WTC11 (cell line): ENCODE measurements around the gene PLCD4. TPM values are rescaled to one million over a fixed set of nuclear protein-coding genes. Genes with fewer than 3 reads are reported as not detected.

Experiments
- ATAC-seq: fragments of 200-7000 bp; cut with Tn5 transposase; 2 replicates; pipeline ENCODE4 v1.10.0; 2021; ENCODE audit warnings: mild to moderate bottlenecking, moderate library complexity
- CTCF ChIA-PET: fragments of 300-600 bp; sonication (Branson Sonifier 250); formaldehyde crosslinking; loops from one replicate; lab custom pipeline; 2021; ENCODE audit warnings: antibody characterized with exemption; lab: Charles Lee
- POLR2A ChIA-PET: fragments of 350-600 bp; sonication (Branson Sonifier 250); formaldehyde crosslinking; loops from one replicate; lab custom pipeline; 2021; ENCODE audit warnings: antibody characterized with exemption; lab: Charles Lee
- DNase-seq: peaks from one replicate; pipeline ENCODE4 v3.0.0; 2021; ENCODE audit warnings: low spot score
- H3K27ac Mint-ChIP-seq: 2 replicates; pipeline ENCODE4 v1.8.0; 2021; ENCODE audit warnings: mixed read lengths
- H3K27me3 Mint-ChIP-seq: 2 replicates; pipeline ENCODE4 v1.8.0; 2021; ENCODE audit warnings: low read depth, mild to moderate bottlenecking, moderate library complexity, mixed read lengths
- H3K36me3 Mint-ChIP-seq: 2 replicates; pipeline ENCODE4 v1.8.0; 2021; ENCODE audit warnings: mixed read lengths
- H3K4me1 Mint-ChIP-seq: 2 replicates; pipeline ENCODE4 v1.8.0; 2022; ENCODE audit warnings: mixed read lengths
- H3K4me3 Mint-ChIP-seq: 2 replicates; pipeline ENCODE4 v1.8.0; 2021; ENCODE audit warnings: mild to moderate bottlenecking, moderate library complexity, mixed read lengths
- H3K9me3 Mint-ChIP-seq: 2 replicates; pipeline ENCODE4 v1.8.0; 2021; ENCODE audit warnings: mixed read lengths
- CBFB ChIP-seq: sonication (generic); formaldehyde crosslinking; IDR thresholded peaks from 2 replicates; pipeline ENCODE4 v1.8.1; 2022; ENCODE audit warnings: mild to moderate bottlenecking, low read depth, missing genetic modification reagents
- CREM ChIP-seq: sonication (generic); formaldehyde crosslinking; IDR thresholded peaks from 2 replicates; pipeline ENCODE4 v1.8.1; 2022; ENCODE audit warnings: mild to moderate bottlenecking, missing genetic modification reagents, moderate library complexity
- EMX1 ChIP-seq: fragments of 250-450 bp; sonication (Bioruptor Pico); IDR thresholded peaks from 2 replicates; pipeline ENCODE4 v1.8.0; 2021; ENCODE audit warnings: mild to moderate bottlenecking
- FOXP1 ChIP-seq: sonication (generic); formaldehyde crosslinking; IDR thresholded peaks from 2 replicates; pipeline ENCODE4 v1.8.0; 2022; ENCODE audit warnings: missing genetic modification reagents, mild to moderate bottlenecking, moderate library complexity, borderline replicate concordance
- GABPB1 ChIP-seq: sonication (generic); formaldehyde crosslinking; IDR thresholded peaks from 2 replicates; pipeline ENCODE4 v1.8.1; 2023; ENCODE audit warnings: mild to moderate bottlenecking, missing genetic modification reagents
- GTF2I ChIP-seq: fragments of 250-450 bp; sonication (Bioruptor Pico); conservative IDR thresholded peaks from 2 replicates; pipeline ENCODE4 v1.4.0; 2021; ENCODE audit warnings: mild to moderate bottlenecking
- JUN ChIP-seq: sonication (generic); formaldehyde crosslinking; IDR thresholded peaks from 2 replicates; pipeline ENCODE4 v1.8.0; 2023; ENCODE audit warnings: mild to moderate bottlenecking, missing genetic modification reagents
- MYBL2 ChIP-seq: sonication (generic); formaldehyde crosslinking; IDR thresholded peaks from 2 replicates; pipeline ENCODE4 v1.8.1; 2023; ENCODE audit warnings: mild to moderate bottlenecking, moderate library complexity, missing genetic modification reagents
- NFATC4 ChIP-seq: fragments of 250-450 bp; sonication (Bioruptor Pico); IDR thresholded peaks from 2 replicates; pipeline ENCODE4 v1.9.0; 2021; ENCODE audit warnings: mild to moderate bottlenecking
- PREB ChIP-seq: sonication (generic); formaldehyde crosslinking; IDR thresholded peaks from 2 replicates; pipeline ENCODE4 v1.8.1; 2022; ENCODE audit warnings: mild to moderate bottlenecking, missing genetic modification reagents, moderate library complexity, borderline replicate concordance
- SMAD3 ChIP-seq: sonication (generic); formaldehyde crosslinking; IDR thresholded peaks from 2 replicates; pipeline ENCODE4 v1.8.0; 2022; ENCODE audit warnings: missing genetic modification reagents, mild to moderate bottlenecking, borderline replicate concordance
- SOX15 ChIP-seq: fragments of 250-450 bp; sonication (Bioruptor Pico); IDR thresholded peaks from 2 replicates; pipeline ENCODE4 v1.9.0; 2021; ENCODE audit warnings: mild to moderate bottlenecking
- ZNF263 ChIP-seq: sonication (generic); formaldehyde crosslinking; IDR thresholded peaks from 2 replicates; pipeline ENCODE4 v1.8.1; 2022; ENCODE audit warnings: low read depth, mild to moderate bottlenecking, moderate library complexity, missing genetic modification reagents
- ZNF396 ChIP-seq: fragments of 250-450 bp; sonication (Bioruptor Pico); IDR thresholded peaks from 2 replicates; pipeline ENCODE4 v1.8.0; 2021; ENCODE audit warnings: mild to moderate bottlenecking, moderate library complexity, borderline replicate concordance
- ZNF423 ChIP-seq: fragments of 250-450 bp; sonication (Bioruptor Pico); IDR thresholded peaks from 2 replicates; pipeline ENCODE4 v2.1.2; 2022; ENCODE audit warnings: mild to moderate bottlenecking, moderate library complexity
- ZNF425 ChIP-seq: fragments of 250-450 bp; sonication (Bioruptor Pico); conservative IDR thresholded peaks from 2 replicates; pipeline ENCODE4 v1.9.0; 2021; ENCODE audit warnings: mild to moderate bottlenecking
- ZNF512 ChIP-seq: sonication (generic); formaldehyde crosslinking; IDR thresholded peaks from 2 replicates; pipeline ENCODE4 v1.8.1; 2022; ENCODE audit warnings: missing genetic modification reagents, borderline replicate concordance
- total RNA-seq: library from RNA; stranded (reverse); gene quantifications from 3 replicates; pipeline ENCODE4 v1.2.3, GENCODE V29; 2021
- TF ChIP-seq, protein P1 (sequence below): sonication (generic); formaldehyde crosslinking; IDR thresholded peaks from 2 replicates; pipeline ENCODE4 v1.8.0; 2022; ENCODE audit warnings: mild to moderate bottlenecking, missing genetic modification reagents
- TF ChIP-seq, protein P2 (sequence below): fragments of 250-450 bp; sonication (Bioruptor Pico); IDR thresholded peaks from 2 replicates; pipeline ENCODE4 v2.1.2; 2022; ENCODE audit warnings: mild to moderate bottlenecking, moderate library complexity

The PLCD4 gene
- total RNA-seq, 1 experiment from 2014 or later, result 0.28 TPM

GRCh38 chr2:218680061-218680460 lies 72.4 kb downstream of the PLCD4 start:
- H3K4me3 Mint-ChIP-seq, result no peak overlapping the region
- TF ChIP-seq ZNF425 (CRISPR knock-in tag), result no peak
- no peak for TF ChIP-seq SMAD3
- TF ChIP-seq EMX1 (CRISPR knock-in tag), result no peak
- TF ChIP-seq ZNF512, result no peak
- TF ChIP-seq ZNF423 (CRISPR knock-in tag), result no peak
- TF ChIP-seq GABPB1, result no peak
- TF ChIP-seq PREB (CRISPR knock-in tag), result no peak
- TF ChIP-seq SOX15 (CRISPR knock-in tag), result no peak
- TF ChIP-seq, protein P1, sequence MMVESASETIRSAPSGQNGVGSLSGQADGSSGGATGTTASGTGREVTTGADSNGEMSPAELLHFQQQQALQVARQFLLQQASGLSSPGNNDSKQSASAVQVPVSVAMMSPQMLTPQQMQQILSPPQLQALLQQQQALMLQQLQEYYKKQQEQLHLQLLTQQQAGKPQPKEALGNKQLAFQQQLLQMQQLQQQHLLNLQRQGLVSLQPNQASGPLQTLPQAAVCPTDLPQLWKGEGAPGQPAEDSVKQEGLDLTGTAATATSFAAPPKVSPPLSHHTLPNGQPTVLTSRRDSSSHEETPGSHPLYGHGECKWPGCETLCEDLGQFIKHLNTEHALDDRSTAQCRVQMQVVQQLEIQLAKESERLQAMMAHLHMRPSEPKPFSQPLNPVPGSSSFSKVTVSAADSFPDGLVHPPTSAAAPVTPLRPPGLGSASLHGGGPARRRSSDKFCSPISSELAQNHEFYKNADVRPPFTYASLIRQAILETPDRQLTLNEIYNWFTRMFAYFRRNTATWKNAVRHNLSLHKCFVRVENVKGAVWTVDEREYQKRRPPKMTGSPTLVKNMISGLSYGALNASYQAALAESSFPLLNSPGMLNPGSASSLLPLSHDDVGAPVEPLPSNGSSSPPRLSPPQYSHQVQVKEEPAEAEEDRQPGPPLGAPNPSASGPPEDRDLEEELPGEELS (CRISPR knock-in tag), result no peak
- TF ChIP-seq NFATC4, result no peak
- no peak for TF ChIP-seq ZNF396 (CRISPR knock-in tag)
- no peak for TF ChIP-seq CBFB (CRISPR knock-in tag)
- no peak for TF ChIP-seq CREM
- no peak for TF ChIP-seq ZNF263
- TF ChIP-seq MYBL2 (CRISPR knock-in tag), result no peak
- TF ChIP-seq FOXP1 (CRISPR knock-in tag), result no peak
- TF ChIP-seq GTF2I (CRISPR knock-in tag), result no peak
- TF ChIP-seq, protein P2, sequence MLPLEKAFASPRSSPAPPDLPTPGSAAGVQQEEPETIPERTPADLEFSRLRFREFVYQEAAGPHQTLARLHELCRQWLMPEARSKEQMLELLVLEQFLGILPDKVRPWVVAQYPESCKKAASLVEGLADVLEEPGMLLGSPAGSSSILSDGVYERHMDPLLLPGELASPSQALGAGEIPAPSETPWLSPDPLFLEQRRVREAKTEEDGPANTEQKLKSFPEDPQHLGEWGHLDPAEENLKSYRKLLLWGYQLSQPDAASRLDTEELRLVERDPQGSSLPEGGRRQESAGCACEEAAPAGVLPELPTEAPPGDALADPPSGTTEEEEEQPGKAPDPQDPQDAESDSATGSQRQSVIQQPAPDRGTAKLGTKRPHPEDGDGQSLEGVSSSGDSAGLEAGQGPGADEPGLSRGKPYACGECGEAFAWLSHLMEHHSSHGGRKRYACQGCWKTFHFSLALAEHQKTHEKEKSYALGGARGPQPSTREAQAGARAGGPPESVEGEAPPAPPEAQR (CRISPR knock-in tag), result no peak
- no peak for TF ChIP-seq JUN (CRISPR knock-in tag)
- TF ChIP-seq, all 79 proteins: peak for 0
- H3K36me3 Mint-ChIP-seq, result peaks cover 13% of the 10 kb centered on the region
- ChIA-PET CTCF (no interaction called here), POLR2A (no interaction called here)
- H3K4me1 Mint-ChIP-seq, result no peaks in the 10 kb centered on the region
- no peak overlapping the region for H3K27ac Mint-ChIP-seq
- no peaks in the 10 kb centered on the region for H3K27me3 Mint-ChIP-seq
- ATAC-seq (no peak), DNase-seq (no peak)
- no peaks in the 10 kb centered on the region for H3K9me3 Mint-ChIP-seq

Other genes with a start within 250 kb of the PLCD4 start
- gene SLC11A1, start 225.6 kb upstream of the PLCD4 start, total RNA-seq, result 0.25 to 0.55 TPM (median 0.31 TPM) in 3 replicates
- gene CTDSP1, start 208.0 kb upstream of the PLCD4 start, total RNA-seq, result 25.4 to 27.9 TPM (median 27.4 TPM) in 3 replicates
- 2.9 to 3.8 TPM (median 3.0 TPM) in 3 replicates for gene VIL1, start 188.8 kb upstream of the PLCD4 start, total RNA-seq
- gene USP37, start 39.5 kb upstream of the PLCD4 start, total RNA-seq, result 18.6 to 21.6 TPM (median 20.2 TPM) in 3 replicates
- 61.9 to 67.0 TPM (median 62.6 TPM) in 3 replicates for gene CNOT9, start 39.1 kb upstream of the PLCD4 start, total RNA-seq
- 25.1 to 33.5 TPM (median 28.7 TPM) in 3 replicates for gene ZNF142, start 51.7 kb downstream of the PLCD4 start, total RNA-seq
- gene BCS1L, start 51.8 kb downstream of the PLCD4 start, total RNA-seq, result 31.4 to 35.4 TPM (median 32.7 TPM) in 3 replicates
- gene RNF25, start 64.1 kb downstream of the PLCD4 start, total RNA-seq, result 20.3 to 25.1 TPM (median 23.9 TPM) in 3 replicates
- 41.0 to 47.7 TPM (median 42.7 TPM) in 3 replicates for gene STK36, start 64.2 kb downstream of the PLCD4 start, total RNA-seq
- 73.7 to 87.4 TPM (median 77.1 TPM) in 3 replicates for gene TTLL4, start 102.9 kb downstream of the PLCD4 start, total RNA-seq
- 5.6 to 9.3 TPM (median 8.1 TPM) in 3 replicates for gene CYP27A1, start 174.2 kb downstream of the PLCD4 start, total RNA-seq
- gene PRKAG3, start 223.9 kb downstream of the PLCD4 start, total RNA-seq, result not detected in 3 replicates